SK-N-SH (cell line): ENCODE results near the gene MRPL23. TPM values are rescaled to one million over a fixed set of nuclear protein-coding genes. Genes with fewer than 3 reads are reported as not detected.

Source experiments
- CTCF ChIA-PET: fragments of 300-600, 350-600 bp; formaldehyde crosslinking; extraction: SDS; loops from one replicate; lab custom pipeline; 2021; lab: Yijun Ruan, JAX
- POLR2A ChIA-PET: fragments of 350-600 bp; sonication (Branson Sonifier 250); formaldehyde crosslinking; extraction: SDS; loops from one replicate; lab custom pipeline; 2020; ENCODE audit warnings: antibody characterized with exemption, inconsistent platforms; lab: Yijun Ruan, JAX
- DNase-seq: peaks from one replicate; pipeline ENCODE4 v3.0.0; 2012
- H2AFZ ChIP-seq: fragments of 200-600 bp; sonication (generic); 2 replicates; pipeline ENCODE4 v1.8.1; 2016; ENCODE audit warnings: antibody characterized with exemption, mild to moderate bottlenecking, low read depth
- H3F3A ChIP-seq: fragments of 200-600 bp; sonication (generic); replicated peaks from 2 replicates; pipeline ENCODE3; 2016; ENCODE audit warnings: antibody characterized with exemption, mild to moderate bottlenecking; ENCODE audit not compliant: insufficient read depth
- H3K27ac ChIP-seq, 2 experiments: fragments of 200-500 bp in 1 of 2; fragments of 200-600 bp in 1 of 2; sonication (Bioruptor generic) in 1 of 2; sonication (generic), shearing (Covaris generic) in 1 of 2; 2 replicates each; pipeline versions ENCODE4 v1.5.1 to v1.6.1; 2014 to 2016; ENCODE audit warnings: low read depth in 2 of 2, inconsistent platforms in 1 of 2, low read length in 1 of 2, mild to moderate bottlenecking in 1 of 2, mixed read lengths in 1 of 2
- H3K27me3 ChIP-seq: fragments of 200-600 bp; sonication (generic), shearing (Covaris generic); 2 replicates; pipeline ENCODE4 v1.6.1; 2016; ENCODE audit warnings: mixed run types; ENCODE audit not compliant: insufficient read depth
- H3K36me3 ChIP-seq, 2 experiments: fragments of 200-500 bp in 1 of 2; fragments of 200-600 bp in 1 of 2; sonication (Bioruptor generic) in 1 of 2; sonication (generic) in 1 of 2; replicated peaks in 1 of 2; 2 replicates each; pipeline versions ENCODE3 to v1.5.1; 2014 to 2016; ENCODE audit warnings: low read length in 1 of 2, mild to moderate bottlenecking in 1 of 2; ENCODE audit not compliant: insufficient read depth in 2 of 2, control insufficient read depth in 1 of 2
- H3K4me1 ChIP-seq, 2 experiments: fragments of 200-500 bp in 1 of 2; fragments of 200-600 bp in 1 of 2; sonication (Bioruptor generic) in 1 of 2; sonication (generic), shearing (Covaris generic) in 1 of 2; 2 replicates each; pipeline versions ENCODE4 v1.5.1 to v1.6.1; 2014 to 2016; ENCODE audit warnings: low read depth in 1 of 2, low read length in 1 of 2, mixed run types in 1 of 2; ENCODE audit not compliant: insufficient read depth in 2 of 2, control insufficient read depth in 1 of 2
- H3K4me2 ChIP-seq: fragments of 200-600 bp; sonication (generic), shearing (Covaris generic); 2 replicates; pipeline ENCODE4 v1.6.1; 2017; ENCODE audit warnings: mixed run types
- H3K4me3 ChIP-seq, 2 experiments: fragments of 200-500 bp in 1 of 2; fragments of 200-600 bp in 1 of 2; sonication (Bioruptor generic) in 1 of 2; sonication (generic), shearing (Covaris generic) in 1 of 2; 2 replicates each; pipeline versions ENCODE4 v1.5.1 to v1.8.1; 2014 to 2016; ENCODE audit warnings: low read depth in 2 of 2, inconsistent platforms in 1 of 2, low read length in 1 of 2, mild to moderate bottlenecking in 1 of 2, mixed read lengths in 1 of 2, moderate library complexity in 1 of 2
- H3K79me2 ChIP-seq: fragments of 200-600 bp; sonication (generic); 2 replicates; pipeline ENCODE4 v1.8.1; 2017; ENCODE audit warnings: mild to moderate bottlenecking; ENCODE audit not compliant: insufficient read depth
- H3K9ac ChIP-seq: fragments of 200-600 bp; sonication (generic); 2 replicates; pipeline ENCODE4 v1.6.1; 2017; ENCODE audit warnings: mixed run types
- H3K9me2 ChIP-seq: fragments of 200-600 bp; sonication (generic); 2 replicates; pipeline ENCODE4 v1.6.1; 2017; ENCODE audit warnings: mixed run types
- H3K9me3 ChIP-seq: fragments of 200-600 bp; sonication (generic); 2 replicates; pipeline ENCODE4 v1.6.1; 2017; ENCODE audit warnings: mixed run types, mild to moderate bottlenecking, moderate library complexity
- H4K20me1 ChIP-seq: fragments of 200-600 bp; sonication (generic); 2 replicates; pipeline ENCODE4 v1.6.1; 2017; ENCODE audit warnings: mild to moderate bottlenecking, mixed run types; ENCODE audit not compliant: insufficient read depth
- ELF1 ChIP-seq: IDR thresholded peaks from 2 replicates; pipeline ENCODE4 v1.4.0; 2012
- EZH2phosphoT487 ChIP-seq: fragments of 200-600 bp; sonication (generic); IDR thresholded peaks from 2 replicates; pipeline ENCODE4 v1.6.1; 2017; ENCODE audit warnings: low read depth, mixed run types, mild to moderate bottlenecking, antibody characterized with exemption, moderate library complexity, borderline replicate concordance
- FOXJ3 ChIP-seq: sonication (generic); formaldehyde crosslinking; IDR thresholded peaks from 2 replicates; pipeline ENCODE4 v1.5.1; 2020; ENCODE audit warnings: mild to moderate bottlenecking, missing genetic modification reagents
- GATA2 ChIP-seq: sonication (generic); formaldehyde crosslinking; IDR thresholded peaks from 2 replicates; pipeline ENCODE4 v1.5.0; 2020; ENCODE audit warnings: mild to moderate bottlenecking, missing genetic modification reagents
- JUND ChIP-seq: IDR thresholded peaks from 2 replicates; pipeline ENCODE4 v1.4.0; 2012
- MXI1 ChIP-seq: IDR thresholded peaks from 2 replicates; pipeline ENCODE4 v1.6.1; 2012; ENCODE audit warnings: mild to moderate bottlenecking, low read depth, low read length, improper control_type of control experiment
- NFIC ChIP-seq: IDR thresholded peaks from 2 replicates; pipeline ENCODE4 v1.4.0; 2012; ENCODE audit warnings: borderline replicate concordance
- RCOR1 ChIP-seq: fragments of 150-350 bp; IDR thresholded peaks from 2 replicates; pipeline ENCODE4 v1.6.1; 2017; ENCODE audit warnings: antibody characterized with exemption, low read length
- RFX5 ChIP-seq: IDR thresholded peaks from 2 replicates; pipeline ENCODE4 v1.6.1; 2012; ENCODE audit warnings: mild to moderate bottlenecking, improper control_type of control experiment, low read length
- SMC3 ChIP-seq: IDR thresholded peaks from 2 replicates; pipeline ENCODE4 v1.6.1; 2012; ENCODE audit warnings: low read depth, low read length, improper control_type of control experiment
- TAF1 ChIP-seq: IDR thresholded peaks from 2 replicates; pipeline ENCODE4 v1.6.1; 2012; ENCODE audit warnings: low read depth, mild to moderate bottlenecking, low read length, moderate library complexity, borderline replicate concordance
- USF1 ChIP-seq: IDR thresholded peaks from 2 replicates; pipeline ENCODE4 v1.4.0; 2012; ENCODE audit warnings: low read depth, borderline replicate concordance
- WGBS: methylation state at CpG from one replicate; pipeline ENCODE4 v1.1.6; 2017; ENCODE audit warnings: low lambda C conversion rate; 5-methylcytosine and 5-hydroxymethylcytosine counted together
- polyA plus RNA-seq, 3 experiments: library from polyadenylated mRNA; depleted of rRNA; stranded (reverse); fragments of >200 nt; gene quantifications; 2 replicates each; pipeline ENCODE4 v1.2.3, GENCODE V29; 2012
- TF ChIP-seq, protein P1 (sequence below): IDR thresholded peaks from 2 replicates; pipeline ENCODE4 v1.6.1; 2012; ENCODE audit warnings: mild to moderate bottlenecking, low read depth, low read length, moderate library complexity
- TF ChIP-seq, protein P2 (sequence below): IDR thresholded peaks from 2 replicates; pipeline ENCODE4 v1.4.0; 2012; ENCODE audit warnings: low read depth, borderline replicate concordance
- TF ChIP-seq, protein P3 (sequence below): IDR thresholded peaks from 2 replicates; pipeline ENCODE4 v1.4.0; 2012; ENCODE audit warnings: low read depth

Gene MRPL23
- polyA plus RNA-seq, 1 of the 3 experiments (the other 2 are of a cell fraction) = 264 TPM

DNA sequence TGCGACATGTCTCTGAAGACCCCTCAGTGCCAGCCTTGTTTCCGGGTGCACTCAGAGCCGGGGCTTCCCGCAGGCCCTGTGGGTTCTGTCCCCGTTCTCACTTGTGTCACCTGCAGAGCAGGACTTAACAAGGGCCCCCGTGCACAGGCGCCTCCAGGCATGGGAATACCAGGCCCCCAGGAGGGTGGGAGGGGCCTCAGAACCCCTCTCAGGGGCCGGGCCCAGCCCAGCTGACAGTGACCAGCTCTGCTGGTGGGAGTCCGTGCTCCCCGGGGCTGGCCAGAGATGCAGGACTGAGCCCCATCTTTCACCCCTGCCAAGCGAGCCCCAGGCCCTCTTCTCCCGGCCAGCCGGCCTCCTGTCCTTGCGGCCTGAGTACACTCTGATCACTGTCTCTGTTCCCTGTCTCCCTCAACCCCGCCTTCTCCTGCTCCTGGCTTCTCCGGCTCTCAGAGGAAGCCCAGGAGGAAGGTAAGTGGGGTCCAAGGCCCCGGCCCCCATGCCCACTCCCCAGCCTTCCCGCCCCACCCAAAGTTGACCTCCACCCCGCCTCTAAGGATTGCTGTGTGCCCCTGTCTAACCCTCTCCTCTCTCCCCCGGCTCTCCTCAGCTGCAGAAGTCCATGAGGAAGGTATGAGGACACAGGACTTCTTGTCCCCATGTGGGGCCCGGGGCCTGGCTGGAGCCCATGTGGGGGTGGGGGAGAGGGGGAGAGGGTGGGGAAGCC lies 22.3 kb upstream of the MRPL23 start:
- WGBS = 66% methylated on average over 12 of the region's 21 CpGs
- Histone ChIP-seq H3K9ac (no peak overlapping the region), H3K36me3 (no peaks in the 10 kb centered on the region), H3K9me2 (no peaks in the 10 kb centered on the region), H3K4me1 (peaks cover 0 to 15% of the 10 kb centered on the region in 2 experiments; a peak in 1 of 4 replicates), H3K27ac (no peak overlapping the region), H3K79me2 (no peaks in the 10 kb centered on the region), H3K4me3 (no peak overlapping the region), H3K9me3 (no peaks in the 10 kb centered on the region), H3K4me2 (no peak overlapping the region), H3K27me3 (no peaks in the 10 kb centered on the region), H4K20me1 (no peaks in the 10 kb centered on the region), H3F3A (no peaks in the 10 kb centered on the region), H2AFZ (no peak overlapping the region)
- CTCF ChIA-PET = interaction anchor here (5.1 kb wide), 1 partner anchor 43 kb away, joined by 40 read pairs; no protein-coding TSS in a partner anchor
- POLR2A ChIA-PET = no interaction called here
- TF ChIP-seq JUND (no peak), TAF1 (no peak), NFIC (no peak)
- DNase-seq = peak; percentile 47

DNA sequence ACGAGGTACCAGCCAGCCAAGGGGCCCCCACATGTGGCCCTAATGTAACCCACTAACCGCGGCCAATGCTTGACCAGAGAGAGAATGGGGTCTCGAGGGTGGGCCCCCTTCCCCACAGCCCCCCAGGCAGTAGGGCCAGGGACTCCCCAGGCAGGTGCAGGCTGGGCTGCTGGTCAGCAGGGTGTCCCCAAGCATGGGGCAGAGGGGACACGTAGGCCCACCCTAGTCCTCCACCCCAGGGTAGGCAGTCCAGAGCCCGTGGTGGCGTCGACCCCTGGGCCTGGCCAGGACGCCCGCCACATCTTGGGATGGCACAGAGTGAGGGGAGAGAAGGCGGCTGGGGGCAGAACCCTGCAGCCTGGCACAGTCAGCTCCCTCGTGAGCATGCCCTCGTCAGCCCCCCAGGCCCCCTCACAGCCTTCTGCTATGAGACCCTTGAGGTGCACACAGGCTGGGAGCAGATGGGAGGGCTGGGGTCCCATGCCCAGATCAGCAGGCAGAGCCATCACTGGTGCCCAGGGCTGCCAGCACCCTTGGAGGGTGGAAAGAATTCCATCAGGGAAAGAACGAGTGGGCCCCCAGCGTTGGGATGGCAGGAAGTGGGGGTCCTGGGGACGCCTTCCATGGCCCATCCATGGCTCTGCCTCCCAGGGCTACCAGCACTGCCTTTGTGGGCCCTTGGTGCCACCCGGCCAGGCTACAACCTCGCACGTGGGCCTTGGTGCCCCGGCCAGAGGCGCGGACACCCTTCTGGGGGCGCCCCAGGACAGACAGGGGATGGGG lies 21.6 kb upstream of the MRPL23 start:
- H3F3A ChIP-seq = no peaks in the 10 kb centered on the region
- 54% methylated on average over 13 of the region's 23 CpGs for WGBS
- ChIA-PET POLR2A (no interaction called here), CTCF (interaction anchor here (5.1 kb wide), 1 partner anchor 43 kb away, joined by 40 read pairs; no protein-coding TSS in a partner anchor)
- no peaks in the 10 kb centered on the region for H3K27me3 ChIP-seq
- H4K20me1 ChIP-seq = no peaks in the 10 kb centered on the region
- no peaks in the 10 kb centered on the region for H3K9me2 ChIP-seq
- H3K27ac ChIP-seq = no peak overlapping the region
- H3K9me3 ChIP-seq = no peaks in the 10 kb centered on the region
- H3K4me2 ChIP-seq = no peak overlapping the region
- peaks cover 0 to 15% of the 10 kb centered on the region in 2 experiments; a peak in 1 of 4 replicates for H3K4me1 ChIP-seq
- no peak overlapping the region for H3K4me3 ChIP-seq
- H3K9ac ChIP-seq = no peak overlapping the region
- H3K36me3 ChIP-seq = no peaks in the 10 kb centered on the region
- no peak overlapping the region for H2AFZ ChIP-seq
- H3K79me2 ChIP-seq = no peaks in the 10 kb centered on the region
- TF ChIP-seq RFX5 (no peak), EZH2phosphoT487 (no peak), RCOR1 (no peak), USF1 (no peak), ELF1 (no peak), FOXJ3 (CRISPR knock-in tag) (no peak), MXI1 (no peak), SMC3 (no peak), GATA2 (CRISPR knock-in tag) (no peak)
- TF ChIP-seq, protein P1, sequence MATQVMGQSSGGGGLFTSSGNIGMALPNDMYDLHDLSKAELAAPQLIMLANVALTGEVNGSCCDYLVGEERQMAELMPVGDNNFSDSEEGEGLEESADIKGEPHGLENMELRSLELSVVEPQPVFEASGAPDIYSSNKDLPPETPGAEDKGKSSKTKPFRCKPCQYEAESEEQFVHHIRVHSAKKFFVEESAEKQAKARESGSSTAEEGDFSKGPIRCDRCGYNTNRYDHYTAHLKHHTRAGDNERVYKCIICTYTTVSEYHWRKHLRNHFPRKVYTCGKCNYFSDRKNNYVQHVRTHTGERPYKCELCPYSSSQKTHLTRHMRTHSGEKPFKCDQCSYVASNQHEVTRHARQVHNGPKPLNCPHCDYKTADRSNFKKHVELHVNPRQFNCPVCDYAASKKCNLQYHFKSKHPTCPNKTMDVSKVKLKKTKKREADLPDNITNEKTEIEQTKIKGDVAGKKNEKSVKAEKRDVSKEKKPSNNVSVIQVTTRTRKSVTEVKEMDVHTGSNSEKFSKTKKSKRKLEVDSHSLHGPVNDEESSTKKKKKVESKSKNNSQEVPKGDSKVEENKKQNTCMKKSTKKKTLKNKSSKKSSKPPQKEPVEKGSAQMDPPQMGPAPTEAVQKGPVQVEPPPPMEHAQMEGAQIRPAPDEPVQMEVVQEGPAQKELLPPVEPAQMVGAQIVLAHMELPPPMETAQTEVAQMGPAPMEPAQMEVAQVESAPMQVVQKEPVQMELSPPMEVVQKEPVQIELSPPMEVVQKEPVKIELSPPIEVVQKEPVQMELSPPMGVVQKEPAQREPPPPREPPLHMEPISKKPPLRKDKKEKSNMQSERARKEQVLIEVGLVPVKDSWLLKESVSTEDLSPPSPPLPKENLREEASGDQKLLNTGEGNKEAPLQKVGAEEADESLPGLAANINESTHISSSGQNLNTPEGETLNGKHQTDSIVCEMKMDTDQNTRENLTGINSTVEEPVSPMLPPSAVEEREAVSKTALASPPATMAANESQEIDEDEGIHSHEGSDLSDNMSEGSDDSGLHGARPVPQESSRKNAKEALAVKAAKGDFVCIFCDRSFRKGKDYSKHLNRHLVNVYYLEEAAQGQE = no peak
- TF ChIP-seq, protein P2, sequence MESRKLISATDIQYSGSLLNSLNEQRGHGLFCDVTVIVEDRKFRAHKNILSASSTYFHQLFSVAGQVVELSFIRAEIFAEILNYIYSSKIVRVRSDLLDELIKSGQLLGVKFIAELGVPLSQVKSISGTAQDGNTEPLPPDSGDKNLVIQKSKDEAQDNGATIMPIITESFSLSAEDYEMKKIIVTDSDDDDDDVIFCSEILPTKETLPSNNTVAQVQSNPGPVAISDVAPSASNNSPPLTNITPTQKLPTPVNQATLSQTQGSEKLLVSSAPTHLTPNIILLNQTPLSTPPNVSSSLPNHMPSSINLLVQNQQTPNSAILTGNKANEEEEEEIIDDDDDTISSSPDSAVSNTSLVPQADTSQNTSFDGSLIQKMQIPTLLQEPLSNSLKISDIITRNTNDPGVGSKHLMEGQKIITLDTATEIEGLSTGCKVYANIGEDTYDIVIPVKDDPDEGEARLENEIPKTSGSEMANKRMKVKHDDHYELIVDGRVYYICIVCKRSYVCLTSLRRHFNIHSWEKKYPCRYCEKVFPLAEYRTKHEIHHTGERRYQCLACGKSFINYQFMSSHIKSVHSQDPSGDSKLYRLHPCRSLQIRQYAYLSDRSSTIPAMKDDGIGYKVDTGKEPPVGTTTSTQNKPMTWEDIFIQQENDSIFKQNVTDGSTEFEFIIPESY = no peak
- TF ChIP-seq, protein P3, sequence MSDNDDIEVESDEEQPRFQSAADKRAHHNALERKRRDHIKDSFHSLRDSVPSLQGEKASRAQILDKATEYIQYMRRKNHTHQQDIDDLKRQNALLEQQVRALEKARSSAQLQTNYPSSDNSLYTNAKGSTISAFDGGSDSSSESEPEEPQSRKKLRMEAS = no peak
- TF ChIP-seq, all 33 proteins: peak for 0
- peak; percentile 36 for DNase-seq
